Measurements from ENCODE around the gene ADAMTS14.

DNA sequence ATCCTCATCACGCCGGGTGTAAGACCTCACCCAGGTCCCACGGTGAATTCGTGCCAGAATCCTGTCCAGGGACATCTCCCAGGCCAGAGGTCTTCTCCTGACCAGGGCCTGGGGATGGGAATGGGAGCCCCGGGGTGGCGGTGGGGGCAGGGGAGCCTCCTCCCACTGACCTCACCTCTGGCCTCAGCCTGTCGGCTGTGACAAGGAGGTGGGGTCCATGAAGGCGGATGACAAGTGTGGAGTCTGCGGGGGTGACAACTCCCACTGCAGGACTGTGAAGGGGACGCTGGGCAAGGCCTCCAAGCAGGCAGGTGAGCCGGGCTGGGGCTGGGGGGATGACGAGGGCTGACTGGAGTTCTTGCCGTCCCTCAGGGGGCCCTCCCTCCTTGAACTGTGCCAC lies 71.6 kb downstream of the ADAMTS14 start:
- TF ChIP-seq, protein P1, sequence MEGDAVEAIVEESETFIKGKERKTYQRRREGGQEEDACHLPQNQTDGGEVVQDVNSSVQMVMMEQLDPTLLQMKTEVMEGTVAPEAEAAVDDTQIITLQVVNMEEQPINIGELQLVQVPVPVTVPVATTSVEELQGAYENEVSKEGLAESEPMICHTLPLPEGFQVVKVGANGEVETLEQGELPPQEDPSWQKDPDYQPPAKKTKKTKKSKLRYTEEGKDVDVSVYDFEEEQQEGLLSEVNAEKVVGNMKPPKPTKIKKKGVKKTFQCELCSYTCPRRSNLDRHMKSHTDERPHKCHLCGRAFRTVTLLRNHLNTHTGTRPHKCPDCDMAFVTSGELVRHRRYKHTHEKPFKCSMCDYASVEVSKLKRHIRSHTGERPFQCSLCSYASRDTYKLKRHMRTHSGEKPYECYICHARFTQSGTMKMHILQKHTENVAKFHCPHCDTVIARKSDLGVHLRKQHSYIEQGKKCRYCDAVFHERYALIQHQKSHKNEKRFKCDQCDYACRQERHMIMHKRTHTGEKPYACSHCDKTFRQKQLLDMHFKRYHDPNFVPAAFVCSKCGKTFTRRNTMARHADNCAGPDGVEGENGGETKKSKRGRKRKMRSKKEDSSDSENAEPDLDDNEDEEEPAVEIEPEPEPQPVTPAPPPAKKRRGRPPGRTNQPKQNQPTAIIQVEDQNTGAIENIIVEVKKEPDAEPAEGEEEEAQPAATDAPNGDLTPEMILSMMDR (IDR thresholded peaks at IDR 0.05; ENCODE audit: borderline replicate concordance, extremely low read depth, low read length, poor library complexity, severe bottlenecking), result no peak
- no peak for TF ChIP-seq EZH2 (IDR thresholded peaks at IDR 0.05; ENCODE audit: borderline replicate concordance, low read depth, low read length, severe bottlenecking)
